Endometrial microvascular endothelial cells (primary cell): ENCODE data around the gene KLHDC7A. TPM values are rescaled to one million over a fixed set of nuclear protein-coding genes. Genes with fewer than 3 reads are reported as not detected.

Experiments used
- in situ Hi-C: cut with HindIII; loops from 2 replicates; pipeline ENCODE4 v1.10.0; 2017; ENCODE audit warnings: low sequenced_read_pairs, low pct_unique_long_range_greater_than_20kb; ENCODE audit errors: inconsistent ontology term
- total RNA-seq: library from RNA; depleted of rRNA; stranded (reverse); fragments of >200 nt; gene quantifications from one replicate; pipeline ENCODE4 v1.2.3, GENCODE V29; 2015; ENCODE audit errors: inconsistent ontology term

KLHDC7A gene
- total RNA-seq, 1 donor from 2014 or later, result not detected

DNA sequence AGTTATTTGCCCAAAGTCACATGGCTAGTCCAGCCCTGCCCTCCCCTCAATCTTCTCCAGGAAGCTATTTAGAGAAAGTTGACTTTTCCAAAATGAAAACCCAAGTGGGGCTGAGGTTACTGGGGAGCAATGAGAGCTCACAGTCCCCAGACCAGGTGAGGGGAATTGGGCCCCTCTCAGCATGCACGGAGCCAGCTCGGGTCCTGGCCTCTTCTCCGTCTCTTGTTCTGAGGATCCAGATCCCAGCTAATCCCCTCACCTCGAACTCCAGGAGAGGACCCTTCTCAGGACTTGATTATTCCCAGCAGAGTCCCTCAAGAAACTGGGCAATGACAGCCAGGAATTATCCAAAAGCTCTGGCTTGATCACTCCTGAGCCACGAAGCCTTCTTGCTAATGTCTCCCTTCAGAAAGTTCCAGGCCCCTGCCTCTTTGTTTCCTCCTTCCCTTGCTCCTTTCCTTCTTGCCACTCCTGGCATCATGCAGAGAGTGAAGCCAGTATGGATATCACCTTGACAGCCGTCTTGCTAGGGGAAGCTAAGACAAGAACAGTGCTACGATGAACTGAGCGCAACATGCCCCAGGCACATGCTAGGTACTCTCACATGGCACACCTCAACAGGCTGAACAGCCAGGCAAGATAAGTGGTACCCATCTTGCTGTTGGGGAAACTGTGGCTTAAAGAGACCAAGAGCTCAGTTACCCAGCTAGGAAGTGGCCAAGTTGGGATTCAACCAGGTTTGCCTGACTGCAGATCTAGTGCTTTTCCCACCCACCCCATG lies 51.9 kb downstream of the KLHDC7A start:
- in situ Hi-C loops, result no loop called here

DNA sequence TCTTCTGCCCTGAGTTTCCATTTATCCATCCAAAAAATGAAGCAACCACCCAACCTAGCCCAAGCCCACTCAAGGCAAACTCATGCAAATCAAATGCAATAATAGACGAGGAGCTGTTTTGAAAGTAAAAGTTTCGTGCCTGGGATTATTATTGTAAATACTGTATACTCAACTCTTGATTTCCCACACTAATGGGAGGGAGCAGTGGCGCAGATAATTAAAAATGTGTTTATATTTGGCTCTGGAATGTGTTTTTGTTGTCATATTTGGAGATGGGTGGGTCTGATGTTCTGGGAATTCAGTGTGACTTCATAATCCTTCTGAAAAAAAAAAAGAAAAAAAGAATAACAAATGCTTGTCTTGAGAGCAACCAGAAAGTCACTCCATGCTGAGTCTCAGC lies 52.5 kb downstream of the KLHDC7A start:
- in situ Hi-C loops, result no loop called here

DNA sequence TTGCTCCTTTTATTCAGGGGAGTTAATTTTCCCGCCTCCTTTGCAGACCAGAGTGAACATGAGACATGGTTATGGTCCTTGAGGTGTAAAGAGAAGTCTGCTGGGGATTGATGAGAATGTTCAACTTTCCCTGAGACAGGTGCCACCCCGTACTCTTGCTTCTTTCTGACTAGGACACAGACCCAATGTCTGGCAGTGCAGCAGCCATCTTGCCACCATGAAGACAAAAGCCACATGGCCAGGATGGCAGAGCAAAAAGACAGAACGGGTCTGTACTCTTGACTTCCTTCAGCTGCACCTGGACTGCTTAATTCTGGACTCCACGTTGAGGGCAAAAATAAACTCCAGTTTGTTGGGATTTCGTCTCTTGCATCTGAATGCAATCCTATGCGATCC lies 54.1 kb downstream of the KLHDC7A start:
- in situ Hi-C loops, result no loop called here

Other genes starting within 250 kb of the KLHDC7A start
- gene PAX7, start 149.9 kb downstream of the KLHDC7A start, total RNA-seq, result not detected